Astrocyte (in vitro differentiated cells and primary cell): ENCODE data around the gene COG3.
"Not testable (repeated sequence)": the region's sequence is repeated elsewhere in the genome, so short reads cannot be mapped to it uniquely, and the experiment has no call there.

ENCODE experiments used
- EZH2 ChIP-seq: IDR thresholded peaks from 2 replicates; pipeline ENCODE4 v1.6.1; 2012; ENCODE audit warnings: mild to moderate bottlenecking, low read length, inconsistent platforms; ENCODE audit not compliant: insufficient read depth
- TF ChIP-seq, protein P1 (sequence below): IDR thresholded peaks from 2 replicates; pipeline ENCODE4 v1.5.1; 2011; ENCODE audit warnings: low read depth, mild to moderate bottlenecking, inconsistent platforms, low read length, moderate library complexity; ENCODE audit not compliant: insufficient read depth

GRCh38 chr13:45419389-45419788 is 45.4 kb upstream of the COG3 start:
- TF ChIP-seq, protein P1, sequence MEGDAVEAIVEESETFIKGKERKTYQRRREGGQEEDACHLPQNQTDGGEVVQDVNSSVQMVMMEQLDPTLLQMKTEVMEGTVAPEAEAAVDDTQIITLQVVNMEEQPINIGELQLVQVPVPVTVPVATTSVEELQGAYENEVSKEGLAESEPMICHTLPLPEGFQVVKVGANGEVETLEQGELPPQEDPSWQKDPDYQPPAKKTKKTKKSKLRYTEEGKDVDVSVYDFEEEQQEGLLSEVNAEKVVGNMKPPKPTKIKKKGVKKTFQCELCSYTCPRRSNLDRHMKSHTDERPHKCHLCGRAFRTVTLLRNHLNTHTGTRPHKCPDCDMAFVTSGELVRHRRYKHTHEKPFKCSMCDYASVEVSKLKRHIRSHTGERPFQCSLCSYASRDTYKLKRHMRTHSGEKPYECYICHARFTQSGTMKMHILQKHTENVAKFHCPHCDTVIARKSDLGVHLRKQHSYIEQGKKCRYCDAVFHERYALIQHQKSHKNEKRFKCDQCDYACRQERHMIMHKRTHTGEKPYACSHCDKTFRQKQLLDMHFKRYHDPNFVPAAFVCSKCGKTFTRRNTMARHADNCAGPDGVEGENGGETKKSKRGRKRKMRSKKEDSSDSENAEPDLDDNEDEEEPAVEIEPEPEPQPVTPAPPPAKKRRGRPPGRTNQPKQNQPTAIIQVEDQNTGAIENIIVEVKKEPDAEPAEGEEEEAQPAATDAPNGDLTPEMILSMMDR, result not testable (repeated sequence)
- TF ChIP-seq EZH2, result not testable (repeated sequence)
